HL-60 (cell line): ENCODE measurements around the gene COL20A1.

ENCODE experiments used
- CTCF ChIP-seq: IDR thresholded peaks from one replicate; pipeline ENCODE4 v1.5.1; 2011; ENCODE audit warnings: low read length, control low read depth, inconsistent platforms; ENCODE audit not compliant: insufficient read depth
- POLR2AphosphoS5 ChIP-seq: IDR thresholded peaks from 2 replicates; pipeline ENCODE4 v1.6.1; 2012; ENCODE audit warnings: low read depth
- TF ChIP-seq, protein P1 (sequence below): IDR thresholded peaks from 2 replicates; pipeline ENCODE4 v1.6.1; 2012; ENCODE audit warnings: low read depth; ENCODE audit not compliant: insufficient replicate concordance

GRCh38 chr20:63295422-63295821 is 2.4 kb downstream of the COL20A1 start:
- TF ChIP-seq POLR2AphosphoS5 (no peak), CTCF (no peak)
- TF ChIP-seq, protein P1, sequence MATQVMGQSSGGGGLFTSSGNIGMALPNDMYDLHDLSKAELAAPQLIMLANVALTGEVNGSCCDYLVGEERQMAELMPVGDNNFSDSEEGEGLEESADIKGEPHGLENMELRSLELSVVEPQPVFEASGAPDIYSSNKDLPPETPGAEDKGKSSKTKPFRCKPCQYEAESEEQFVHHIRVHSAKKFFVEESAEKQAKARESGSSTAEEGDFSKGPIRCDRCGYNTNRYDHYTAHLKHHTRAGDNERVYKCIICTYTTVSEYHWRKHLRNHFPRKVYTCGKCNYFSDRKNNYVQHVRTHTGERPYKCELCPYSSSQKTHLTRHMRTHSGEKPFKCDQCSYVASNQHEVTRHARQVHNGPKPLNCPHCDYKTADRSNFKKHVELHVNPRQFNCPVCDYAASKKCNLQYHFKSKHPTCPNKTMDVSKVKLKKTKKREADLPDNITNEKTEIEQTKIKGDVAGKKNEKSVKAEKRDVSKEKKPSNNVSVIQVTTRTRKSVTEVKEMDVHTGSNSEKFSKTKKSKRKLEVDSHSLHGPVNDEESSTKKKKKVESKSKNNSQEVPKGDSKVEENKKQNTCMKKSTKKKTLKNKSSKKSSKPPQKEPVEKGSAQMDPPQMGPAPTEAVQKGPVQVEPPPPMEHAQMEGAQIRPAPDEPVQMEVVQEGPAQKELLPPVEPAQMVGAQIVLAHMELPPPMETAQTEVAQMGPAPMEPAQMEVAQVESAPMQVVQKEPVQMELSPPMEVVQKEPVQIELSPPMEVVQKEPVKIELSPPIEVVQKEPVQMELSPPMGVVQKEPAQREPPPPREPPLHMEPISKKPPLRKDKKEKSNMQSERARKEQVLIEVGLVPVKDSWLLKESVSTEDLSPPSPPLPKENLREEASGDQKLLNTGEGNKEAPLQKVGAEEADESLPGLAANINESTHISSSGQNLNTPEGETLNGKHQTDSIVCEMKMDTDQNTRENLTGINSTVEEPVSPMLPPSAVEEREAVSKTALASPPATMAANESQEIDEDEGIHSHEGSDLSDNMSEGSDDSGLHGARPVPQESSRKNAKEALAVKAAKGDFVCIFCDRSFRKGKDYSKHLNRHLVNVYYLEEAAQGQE: no peak
